C4-2B (cell line): ENCODE measurements around the gene SAMM50.
"Not testable (repeated sequence)": the region's sequence is repeated elsewhere in the genome, so short reads cannot be mapped to it uniquely, and the experiment has no call there.

Source experiments
- H3K27ac ChIP-seq: fragments of 450-650 bp; 2 replicates; pipeline ENCODE4 v1.5.1; 2017
- CTCF ChIP-seq: fragments of 450-650 bp; conservative IDR thresholded peaks from 2 replicates; pipeline ENCODE4 v1.5.1; 2017; ENCODE audit warnings: mild to moderate bottlenecking
- ZFX ChIP-seq: fragments of 450-650 bp; IDR thresholded peaks from 2 replicates; pipeline ENCODE4 v1.6.1; 2017

SAMM50 gene

GRCh38 chr22:44002997-44003396, 47.8 kb downstream of the SAMM50 start:
- no peak overlapping the region for H3K27ac ChIP-seq
- TF ChIP-seq CTCF (no peak), ZFX (no peak)

- H3K27ac ChIP-seq: no peak overlapping the region
- TF ChIP-seq ZFX (no peak), CTCF (no peak)
Measured at GRCh38 chr22:44003405-44004103, 48.3 kb downstream of the SAMM50 start.

- no peak for TF ChIP-seq CTCF
- no peak for TF ChIP-seq ZFX
- no peak overlapping the region for H3K27ac ChIP-seq
Measured at GRCh38 chr22:44004104-44004460, 48.8 kb downstream of the SAMM50 start.

GRCh38 chr22:44005524-44005923, 50.3 kb downstream of the SAMM50 start:
- no peak overlapping the region for H3K27ac ChIP-seq
- no peak for TF ChIP-seq ZFX
- TF ChIP-seq CTCF: no peak

DNA sequence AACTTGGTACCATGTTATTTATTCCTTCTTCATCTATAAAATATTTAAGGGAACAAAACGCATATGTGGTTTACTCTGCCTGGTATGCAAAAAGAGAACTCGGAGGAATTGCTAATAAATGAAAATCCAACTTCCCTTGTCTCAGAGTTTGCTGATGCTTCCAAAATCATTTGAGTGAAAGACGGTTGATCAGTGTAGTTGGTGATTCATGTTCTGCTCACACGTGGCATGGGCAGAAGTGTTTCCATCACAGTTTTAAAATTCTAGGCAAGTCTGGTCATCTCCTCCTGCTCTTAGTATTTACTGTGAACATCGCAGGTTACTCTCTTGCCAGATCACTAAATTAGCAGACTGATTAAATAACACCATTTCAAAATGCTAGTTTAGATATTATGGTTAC, 56.9 kb downstream of the SAMM50 start:
- no peak overlapping the region for H3K27ac ChIP-seq
- no peak for TF ChIP-seq ZFX
- no peak for TF ChIP-seq CTCF

DNA sequence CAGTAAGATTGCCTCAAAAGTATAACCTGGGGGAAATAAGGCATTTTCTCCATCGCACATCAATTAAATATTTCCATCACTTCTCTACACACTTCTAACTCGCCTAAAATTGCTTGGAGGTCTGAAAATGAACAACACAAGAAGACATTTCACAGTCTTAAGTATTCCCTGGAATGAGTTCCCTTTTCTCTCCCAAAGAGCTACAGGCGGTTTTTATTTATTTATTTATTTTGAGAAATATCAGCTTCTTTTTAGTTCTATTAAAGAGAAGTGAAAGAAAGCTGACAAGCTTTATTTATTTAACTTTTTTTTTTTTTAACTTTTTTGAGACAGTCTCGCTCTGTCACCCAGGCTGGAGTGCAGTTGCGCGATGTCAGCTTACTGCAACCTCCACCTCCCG, 57.3 kb downstream of the SAMM50 start:
- TF ChIP-seq CTCF: no peak
- no peak for TF ChIP-seq ZFX
- no peak overlapping the region for H3K27ac ChIP-seq

DNA sequence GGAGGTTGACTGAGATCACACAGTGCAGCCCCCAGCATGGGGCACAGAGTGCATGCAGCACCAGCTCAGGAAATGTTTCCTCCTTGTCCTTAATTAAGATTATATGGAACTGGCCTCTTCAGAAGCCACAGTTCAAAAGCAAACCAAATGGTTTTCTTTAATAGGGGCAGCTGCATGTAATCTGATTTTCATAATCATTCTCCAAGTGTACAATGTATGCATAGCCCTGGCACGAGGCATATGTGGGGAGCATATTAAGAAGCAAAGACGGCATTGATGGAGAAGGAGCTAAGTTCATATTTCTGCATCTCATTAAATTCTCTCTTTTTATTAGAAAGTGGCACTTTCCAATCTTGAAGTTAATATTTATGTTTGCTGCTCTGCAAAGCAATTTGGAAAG, 59.0 kb downstream of the SAMM50 start:
- no peak for TF ChIP-seq CTCF
- no peak for TF ChIP-seq ZFX
- H3K27ac ChIP-seq: no peak overlapping the region

- not testable (repeated sequence) for H3K27ac ChIP-seq
Measured at GRCh38 chr22:44016586-44016985, 61.3 kb downstream of the SAMM50 start.
